IPS-15b (cell line): Measurements from ENCODE around the gene GPR27.

Experiments
- H3K27me3 ChIP-seq: one replicate; pipeline ENCODE4 v1.6.1; 2013; ENCODE audit warnings: low read length; ENCODE audit not compliant: control insufficient read depth, insufficient read depth
- H3K36me3 ChIP-seq: one replicate; pipeline ENCODE4 v1.6.1; 2013; ENCODE audit warnings: low read length; ENCODE audit not compliant: control insufficient read depth, insufficient read depth
- H3K4me1 ChIP-seq: one replicate; pipeline ENCODE4 v1.6.1; 2013; ENCODE audit warnings: mild to moderate bottlenecking, low read length; ENCODE audit not compliant: control insufficient read depth, insufficient read depth
- H3K4me3 ChIP-seq: one replicate; pipeline ENCODE4 v1.5.1; 2013; ENCODE audit warnings: low read depth, low read length
- H3K9ac ChIP-seq: one replicate; pipeline ENCODE4 v1.6.1; 2013; ENCODE audit warnings: low read depth, mild to moderate bottlenecking, low read length
- H3K9me3 ChIP-seq: one replicate; pipeline ENCODE4 v1.6.1; 2013; ENCODE audit warnings: mild to moderate bottlenecking, low read length; ENCODE audit not compliant: control insufficient read depth, insufficient read depth

The GPR27 gene

DNA sequence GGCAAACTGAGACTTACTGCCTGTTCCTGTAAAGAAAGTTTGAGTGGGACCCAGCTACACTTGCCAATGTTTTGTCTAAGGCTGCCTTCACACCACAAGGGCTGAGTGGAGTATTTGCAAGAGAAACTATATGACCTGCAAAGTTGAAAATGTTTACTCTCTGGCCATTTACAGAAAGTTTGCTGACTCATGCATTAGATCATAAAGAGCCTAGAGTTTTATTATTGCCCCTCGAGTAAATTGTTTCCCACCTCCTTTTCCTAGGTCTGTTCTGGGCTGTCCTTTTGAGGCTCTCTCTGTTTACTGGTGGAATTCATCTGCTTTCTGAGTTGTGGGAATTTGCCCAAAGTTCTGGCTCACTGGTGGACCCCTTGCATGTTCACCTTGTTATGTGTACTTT, 38.0 kb downstream of the GPR27 start:
- peaks cover 2% of the 10 kb centered on the region for H3K4me1 ChIP-seq
- H3K27me3 ChIP-seq, result peaks cover 15% of the 10 kb centered on the region
- H3K36me3 ChIP-seq, result no peaks in the 10 kb centered on the region
- H3K4me3 ChIP-seq, result no peak overlapping the region
- H3K9ac ChIP-seq, result no peak overlapping the region
- H3K9me3 ChIP-seq, result no peaks in the 10 kb centered on the region

DNA sequence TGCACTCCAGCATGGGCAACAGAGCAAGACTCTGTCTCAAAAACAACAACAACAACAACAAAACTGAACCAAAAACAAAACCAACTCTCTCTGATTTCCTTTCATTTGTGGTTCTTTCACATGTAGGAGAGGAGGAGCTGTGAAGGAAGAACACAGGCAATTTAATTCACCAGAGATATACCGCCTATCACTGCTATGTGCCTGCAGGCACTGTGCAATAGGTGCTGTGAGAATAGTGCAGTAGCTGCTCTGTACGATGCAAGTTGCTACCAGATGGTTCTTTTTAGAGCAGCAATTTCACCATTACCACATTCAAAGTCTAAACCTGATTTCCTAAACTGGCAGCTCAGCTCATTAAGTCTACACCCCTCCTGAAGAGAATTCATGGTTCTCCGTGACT, 42.6 kb downstream of the GPR27 start:
- H3K27me3 ChIP-seq, result no peaks in the 10 kb centered on the region
- no peak overlapping the region for H3K9ac ChIP-seq
- peaks cover 8% of the 10 kb centered on the region for H3K4me1 ChIP-seq
- H3K36me3 ChIP-seq, result no peaks in the 10 kb centered on the region
- H3K4me3 ChIP-seq, result no peak overlapping the region
- H3K9me3 ChIP-seq, result no peaks in the 10 kb centered on the region

DNA sequence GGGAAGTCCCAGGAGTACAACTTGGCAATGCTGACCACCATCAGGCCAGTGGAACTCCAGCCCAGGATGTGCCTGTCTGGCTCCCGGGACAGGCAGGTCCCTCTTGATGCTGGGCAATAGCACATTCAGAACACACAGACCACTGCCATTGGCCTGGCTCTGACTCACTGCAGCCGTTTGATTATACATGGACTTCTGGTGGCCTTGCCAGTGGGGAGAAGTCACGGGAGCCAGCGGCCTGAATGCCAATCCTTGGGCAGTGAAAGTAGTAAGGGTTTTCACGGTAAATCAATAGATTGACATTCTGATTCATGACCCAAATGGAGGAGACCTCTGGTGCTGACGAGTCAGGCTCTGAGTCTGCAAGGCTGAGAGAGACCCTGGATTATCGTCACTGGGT, 43.8 kb downstream of the GPR27 start:
- Histone ChIP-seq H3K9ac (no peak overlapping the region), H3K4me1 (peaks cover 15% of the 10 kb centered on the region), H3K4me3 (no peak overlapping the region), H3K36me3 (no peaks in the 10 kb centered on the region), H3K27me3 (no peaks in the 10 kb centered on the region), H3K9me3 (no peaks in the 10 kb centered on the region)

- Histone ChIP-seq H3K9ac (no peak overlapping the region), H3K4me3 (no peak overlapping the region), H3K36me3 (no peaks in the 10 kb centered on the region), H3K27me3 (no peaks in the 10 kb centered on the region), H3K9me3 (no peaks in the 10 kb centered on the region), H3K4me1 (peaks cover 15% of the 10 kb centered on the region)
Observed at GRCh38 chr3:71800023-71800422, 46.4 kb downstream of the GPR27 start.

DNA sequence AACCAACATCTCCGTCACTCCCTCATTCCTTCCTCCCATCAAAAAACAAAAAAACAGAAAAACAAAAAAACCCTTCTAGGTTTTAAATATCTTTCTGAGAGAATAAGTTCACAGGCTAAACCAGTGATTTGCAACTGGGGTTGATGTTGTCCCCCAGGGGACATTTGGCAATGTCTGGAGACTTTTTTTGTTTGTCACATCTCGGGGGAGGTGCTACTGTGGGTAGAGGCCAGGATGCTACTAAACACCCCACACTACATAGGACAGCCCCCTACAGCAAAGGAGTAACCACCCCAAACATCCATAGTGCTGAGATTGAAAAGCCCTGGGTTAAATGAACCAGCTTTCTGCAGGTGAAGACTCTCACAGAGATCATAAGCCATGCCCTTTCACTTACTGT, 48.3 kb downstream of the GPR27 start:
- Histone ChIP-seq H3K4me1 (peaks cover 15% of the 10 kb centered on the region), H3K36me3 (no peaks in the 10 kb centered on the region), H3K27me3 (no peaks in the 10 kb centered on the region), H3K9ac (no peak overlapping the region), H3K4me3 (no peak overlapping the region), H3K9me3 (no peaks in the 10 kb centered on the region)

DNA sequence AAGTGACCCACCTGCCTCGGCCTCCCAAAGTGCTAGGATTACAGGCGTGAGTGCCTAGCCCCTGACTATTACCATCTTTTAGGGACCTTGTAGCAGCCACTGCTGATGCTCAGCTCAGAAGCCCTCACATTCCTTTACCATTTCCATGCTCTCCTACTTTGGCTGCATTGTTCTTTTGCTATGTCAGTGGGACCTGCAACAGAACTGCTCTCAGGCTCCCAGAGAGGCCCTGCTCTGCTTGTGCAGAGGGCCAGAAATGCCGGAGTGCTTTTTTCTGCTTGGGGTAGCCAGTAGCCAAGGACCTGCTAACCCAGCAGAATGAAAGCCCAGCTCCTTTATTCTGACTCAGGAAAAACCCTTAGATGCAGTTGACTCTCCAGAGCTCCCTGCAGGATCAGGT, 49.6 kb downstream of the GPR27 start:
- Histone ChIP-seq H3K27me3 (no peaks in the 10 kb centered on the region), H3K4me3 (no peak overlapping the region), H3K9ac (no peak overlapping the region), H3K9me3 (no peaks in the 10 kb centered on the region), H3K4me1 (peaks cover 15% of the 10 kb centered on the region), H3K36me3 (no peaks in the 10 kb centered on the region)

DNA sequence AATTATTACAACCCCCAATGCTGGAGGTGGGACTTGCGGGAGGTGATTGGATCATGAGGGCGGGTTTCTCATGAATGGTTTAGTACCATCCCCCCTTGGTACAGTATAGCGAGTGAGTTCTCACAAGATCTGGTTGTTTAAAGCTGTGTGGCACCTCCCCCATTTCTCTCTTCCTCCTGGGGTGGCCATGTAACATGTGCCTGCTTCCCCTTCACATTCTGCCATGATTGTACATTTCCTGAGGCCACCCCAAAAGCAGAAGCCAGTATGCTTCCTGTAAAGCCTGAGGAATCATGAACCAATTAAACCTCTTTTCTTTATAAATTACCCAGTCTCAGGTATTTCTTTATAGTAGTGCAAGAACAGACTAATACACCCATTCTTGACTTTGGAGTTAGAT, 51.5 kb downstream of the GPR27 start:
- no peak overlapping the region for H3K4me3 ChIP-seq
- no peak overlapping the region for H3K9ac ChIP-seq
- H3K36me3 ChIP-seq, result no peaks in the 10 kb centered on the region
- H3K27me3 ChIP-seq, result no peaks in the 10 kb centered on the region
- peaks cover 8% of the 10 kb centered on the region for H3K4me1 ChIP-seq
- H3K9me3 ChIP-seq, result no peaks in the 10 kb centered on the region

DNA sequence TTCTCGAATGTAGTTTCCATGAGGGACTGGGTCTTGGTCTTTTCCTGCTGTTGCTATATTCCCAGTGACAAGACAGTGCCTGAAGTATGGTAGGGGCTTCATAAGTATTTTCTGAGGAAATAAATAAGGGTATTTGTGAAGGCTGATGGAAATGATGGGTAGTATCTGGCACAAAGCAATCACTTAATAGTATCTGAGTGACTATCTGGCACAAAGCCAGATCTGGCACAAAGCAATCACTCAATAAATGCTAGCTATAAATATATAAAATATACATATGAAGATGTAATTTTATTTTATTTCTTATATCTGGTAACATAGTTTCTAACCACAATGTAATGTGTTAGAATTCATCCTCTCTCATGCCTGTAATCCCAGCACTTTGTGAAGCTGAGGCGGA, 52.0 kb downstream of the GPR27 start:
- H3K9me3 ChIP-seq, result no peaks in the 10 kb centered on the region
- H3K4me1 ChIP-seq, result peaks cover 7% of the 10 kb centered on the region
- H3K9ac ChIP-seq, result no peak overlapping the region
- H3K36me3 ChIP-seq, result no peaks in the 10 kb centered on the region
- H3K27me3 ChIP-seq, result no peaks in the 10 kb centered on the region
- no peak overlapping the region for H3K4me3 ChIP-seq
